Kasumi-1 (cell line): ENCODE data around the gene APOL2.
"Not testable (repeated sequence)": the region's sequence is repeated elsewhere in the genome, so short reads cannot be mapped to it uniquely, and the experiment has no call there.

Experiments used
- DNase-seq, 2 experiments: peaks; one replicate each; lab custom pipeline; 2025; lab: John Stamatoyannopoulos, UW

Gene APOL2

DNA sequence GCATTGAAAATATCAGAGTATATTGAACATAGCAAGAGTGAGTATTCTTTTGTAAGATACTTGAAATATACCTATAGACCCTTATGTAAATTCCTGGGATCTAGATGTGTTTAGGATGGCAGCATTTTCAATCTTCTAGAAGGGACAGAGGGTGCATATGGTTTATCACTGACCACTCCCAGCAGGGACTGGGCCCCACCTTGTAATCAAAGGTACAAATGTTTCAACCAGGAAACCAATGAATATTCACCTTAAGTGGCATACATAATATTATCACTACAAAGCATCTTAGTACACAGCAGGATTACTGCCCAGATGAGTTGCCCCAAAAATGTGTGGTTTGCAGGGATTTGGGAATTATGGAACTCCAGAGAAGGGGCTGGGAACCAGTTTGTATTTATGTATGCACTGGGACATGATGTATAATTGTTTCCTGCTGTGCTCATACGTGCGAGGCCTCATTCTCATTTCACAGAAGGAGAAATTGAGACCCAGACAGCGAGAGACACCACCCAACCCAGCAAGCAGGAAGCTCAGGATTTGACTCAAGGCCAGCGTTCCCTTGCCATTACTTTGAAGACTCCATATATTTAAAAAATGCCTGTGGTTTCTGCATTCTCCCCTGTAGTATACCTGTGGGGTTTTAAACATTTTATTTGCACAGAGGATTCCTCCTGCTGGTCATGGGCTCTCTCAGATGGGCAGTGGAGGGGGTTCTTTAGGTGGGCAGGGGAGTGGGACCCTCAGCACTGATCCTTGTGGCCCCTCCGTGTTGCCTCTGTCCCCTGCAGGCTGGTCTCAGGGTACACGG is 42.9 kb downstream of the APOL2 start:
- no peak for DNase-seq

DNA sequence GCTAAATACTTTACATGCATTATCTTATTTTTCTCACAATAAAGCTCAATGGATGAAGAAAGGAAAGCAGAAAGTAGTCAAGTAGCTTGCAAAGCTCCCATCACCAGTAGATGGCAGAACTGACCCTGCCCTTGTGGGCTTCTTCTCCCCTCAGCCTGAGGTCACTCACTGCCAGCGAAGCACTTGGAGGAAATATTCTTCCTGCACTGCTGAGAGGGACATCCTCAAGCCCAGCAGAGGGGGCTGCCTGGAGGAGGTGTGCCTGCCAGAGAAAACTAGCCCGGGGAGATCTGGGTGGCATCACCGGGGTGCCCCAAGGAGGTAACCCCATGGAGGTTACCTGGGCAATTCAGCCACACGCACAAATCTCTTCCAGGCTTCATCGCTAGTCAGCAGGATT is 44.4 kb downstream of the APOL2 start:
- peak; percentile 64 to 74 for DNase-seq

DNA sequence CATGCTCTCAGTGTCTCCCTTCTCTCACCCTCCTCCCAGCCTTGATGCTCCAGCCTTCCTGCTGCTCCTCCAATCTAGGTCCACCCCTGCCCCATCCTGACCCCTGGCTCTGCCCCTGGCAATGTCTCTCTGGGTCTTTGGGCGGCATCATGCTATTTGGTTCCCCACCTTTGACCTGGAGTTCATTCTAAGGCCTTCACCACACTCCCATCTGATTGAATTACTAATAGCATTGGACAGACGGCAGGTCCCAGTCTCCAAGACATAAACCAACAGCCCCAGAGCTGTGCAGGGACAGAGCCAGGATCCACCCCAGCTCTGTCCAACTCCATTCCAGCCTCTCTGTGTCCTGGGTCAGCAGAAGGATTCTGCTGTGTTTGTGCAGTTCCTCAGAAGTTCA is 44.9 kb downstream of the APOL2 start:
- no peak for DNase-seq

DNA sequence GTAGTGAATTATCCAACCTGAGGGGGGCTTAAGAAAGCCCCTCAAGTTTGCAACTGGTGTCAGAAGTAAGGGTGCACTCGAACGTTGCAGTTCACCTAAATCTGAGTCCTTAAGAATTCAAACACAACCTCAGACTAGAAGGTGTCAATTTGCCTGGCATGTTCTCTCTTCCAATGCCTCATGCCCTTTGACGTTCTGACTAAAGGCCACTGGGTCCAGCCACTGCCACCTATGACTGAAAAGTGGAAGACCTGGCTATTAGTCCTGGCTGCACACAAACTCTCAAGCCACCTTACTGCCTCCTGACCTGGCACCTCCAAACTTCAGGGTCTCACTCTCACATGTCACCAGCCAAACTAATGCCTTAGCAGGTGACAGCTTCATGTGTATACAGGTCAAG is 45.8 kb downstream of the APOL2 start:
- no peak for DNase-seq

DNA sequence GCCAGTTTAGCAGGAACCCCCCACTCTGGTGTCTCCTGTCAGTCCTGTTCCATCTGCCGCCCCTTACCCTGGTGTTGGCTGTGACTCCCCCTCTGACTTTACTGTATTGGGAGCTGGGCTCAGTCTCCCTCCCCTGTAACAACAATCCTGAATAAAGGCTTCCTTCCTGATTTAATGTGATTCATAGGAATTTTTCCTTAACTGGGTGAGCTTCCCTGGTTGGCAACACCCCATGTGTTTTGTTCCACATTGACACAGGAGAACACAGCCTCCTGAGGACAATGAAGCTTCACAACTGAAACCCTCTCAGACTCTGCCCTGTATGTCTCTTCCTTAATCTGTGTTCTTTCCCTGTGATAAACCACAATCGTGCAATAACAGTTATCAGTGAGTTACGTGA is 46.2 kb downstream of the APOL2 start:
- DNase-seq, result no peak

DNA sequence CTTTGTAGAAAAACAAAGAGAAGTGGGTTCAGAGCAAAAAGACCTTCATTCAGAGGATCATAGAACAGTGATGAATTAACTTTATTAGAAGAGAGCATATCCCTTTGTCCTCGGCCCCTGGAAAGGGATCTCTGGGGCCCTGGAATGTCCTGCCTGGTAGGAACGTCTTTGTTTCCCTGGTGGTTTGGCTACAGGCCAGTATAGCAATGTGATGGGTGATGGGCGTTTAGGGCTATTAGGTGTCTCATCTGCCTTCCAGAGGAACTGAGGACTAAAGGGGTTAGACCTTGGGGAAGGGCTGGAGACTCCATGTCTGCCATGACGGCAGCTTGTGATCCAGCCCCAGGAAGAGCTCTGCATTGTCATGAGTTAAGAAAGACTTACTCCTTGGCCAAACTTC is 46.8 kb downstream of the APOL2 start:
- DNase-seq, result no peak

DNA sequence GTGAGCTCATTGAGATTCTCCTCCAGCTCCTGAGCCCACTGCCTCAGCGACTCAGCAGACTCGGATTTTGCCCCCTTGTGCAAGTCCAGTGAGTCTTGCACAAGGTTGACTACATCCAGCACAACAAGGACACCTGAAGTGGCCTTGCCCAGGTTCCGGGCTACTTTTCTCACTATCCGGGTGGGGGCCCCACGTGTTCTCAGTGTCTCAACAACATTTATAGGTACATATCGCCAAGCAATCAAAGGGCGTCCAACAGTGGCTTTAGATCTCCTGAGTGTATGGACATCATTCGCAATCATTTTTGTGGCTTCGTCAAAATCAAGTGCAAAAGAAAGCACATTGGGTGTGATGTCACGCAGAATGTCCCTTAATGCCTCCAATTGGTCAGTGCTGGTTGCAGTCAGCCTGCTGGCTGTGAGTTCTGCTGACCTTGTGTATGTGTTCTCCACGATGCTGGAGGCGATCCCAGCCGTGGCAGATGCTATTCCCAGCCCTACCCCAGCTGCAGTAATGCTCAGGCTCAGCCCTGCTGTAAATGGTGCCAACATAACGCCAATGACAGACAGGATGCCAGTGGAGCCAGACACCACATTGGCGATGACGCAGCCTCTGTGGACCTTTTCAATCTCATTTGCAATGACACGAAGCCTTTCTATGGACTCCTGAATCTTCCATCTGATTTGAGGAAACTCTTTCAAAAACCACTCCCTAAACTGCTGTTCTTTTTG is 48.1 kb downstream of the APOL2 start:
- no peak for DNase-seq

DNA sequence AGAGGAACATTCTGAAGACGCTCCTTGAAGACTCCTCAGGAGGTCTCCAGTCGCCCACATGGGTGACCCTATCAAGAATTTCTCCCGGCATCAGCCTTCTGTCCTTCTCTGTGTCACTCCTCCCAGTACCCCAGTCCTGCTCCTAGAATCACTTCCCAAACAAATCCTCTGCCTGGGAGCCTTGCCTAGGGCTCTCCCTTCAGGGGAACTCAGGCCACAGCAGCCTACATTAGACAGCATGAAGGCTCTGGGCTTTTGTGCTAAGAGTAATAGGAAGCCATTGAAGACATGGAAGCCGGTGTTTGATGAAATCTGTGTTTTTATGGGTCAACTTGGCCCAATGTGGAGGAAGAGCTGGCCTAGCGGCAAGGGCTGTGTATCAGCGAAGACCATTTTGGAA is 51.5 kb downstream of the APOL2 start:
- not testable (repeated sequence) for DNase-seq

DNA sequence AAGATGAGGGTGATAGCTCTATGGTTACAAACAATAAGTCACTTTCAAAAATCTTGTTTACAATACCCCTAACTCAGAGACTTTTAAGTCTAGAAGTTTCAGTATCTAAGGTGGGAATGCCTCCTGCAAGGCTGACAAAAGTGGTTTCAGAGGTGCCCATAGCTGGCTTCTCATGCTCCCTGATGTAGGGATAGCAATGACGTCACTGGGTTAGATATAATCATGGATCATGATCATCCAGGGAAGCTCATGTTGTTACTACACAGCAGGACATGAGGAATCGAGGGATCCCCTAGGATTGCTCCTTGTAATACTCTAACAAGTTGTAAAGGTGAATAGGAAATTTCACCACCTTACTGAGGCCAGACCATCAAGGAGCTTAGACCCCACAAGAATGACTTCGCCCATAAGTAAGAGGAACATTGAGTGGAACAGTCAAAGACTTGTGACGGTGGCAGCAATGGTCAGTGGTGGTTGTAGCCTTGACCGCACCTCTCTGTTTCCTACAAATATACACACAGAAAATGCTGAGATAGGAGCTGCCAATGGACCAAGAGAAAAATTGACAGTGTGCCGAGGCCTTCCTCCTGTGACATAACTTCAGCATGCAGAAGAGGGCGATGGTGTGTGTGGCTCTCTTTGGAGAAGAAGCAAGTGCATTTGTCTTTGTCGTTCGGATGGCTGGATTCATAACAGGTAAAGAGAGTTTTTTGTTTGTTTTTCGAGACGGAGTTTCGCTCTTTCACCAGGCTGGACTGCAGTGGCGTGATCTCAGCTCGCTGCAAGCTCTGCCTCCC is 53.3 kb downstream of the APOL2 start:
- DNase-seq, result peak; percentile 35 to 37

DNA sequence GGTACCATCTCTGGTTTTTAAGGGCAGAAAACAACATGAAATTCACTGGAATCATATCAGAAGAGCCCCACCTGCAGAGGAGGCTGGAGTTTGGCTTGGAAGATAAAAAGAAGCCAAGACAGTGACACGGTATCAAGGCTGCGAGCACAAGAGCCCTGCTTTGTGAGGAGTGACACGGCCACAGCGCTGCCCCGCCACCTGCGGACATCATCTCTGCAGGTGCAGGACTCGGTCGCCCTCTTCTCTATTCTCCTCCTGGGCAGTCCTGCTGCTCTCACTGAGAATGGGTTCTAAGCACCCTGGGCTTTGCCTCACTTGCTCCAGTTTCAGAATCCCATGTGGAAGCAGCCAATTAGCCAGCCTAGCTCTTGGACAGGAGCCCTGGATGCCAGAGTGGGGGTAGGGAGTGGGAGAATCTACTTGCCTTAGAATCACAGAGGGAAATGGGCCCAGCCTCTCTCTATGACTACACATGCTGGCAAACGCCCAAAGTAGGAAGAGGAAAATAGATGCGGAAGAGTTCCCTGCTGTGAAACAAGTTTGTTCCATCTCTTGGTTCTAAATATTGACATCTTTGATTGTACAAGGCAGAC is 54.8 kb downstream of the APOL2 start:
- DNase-seq, result no peak

DNA sequence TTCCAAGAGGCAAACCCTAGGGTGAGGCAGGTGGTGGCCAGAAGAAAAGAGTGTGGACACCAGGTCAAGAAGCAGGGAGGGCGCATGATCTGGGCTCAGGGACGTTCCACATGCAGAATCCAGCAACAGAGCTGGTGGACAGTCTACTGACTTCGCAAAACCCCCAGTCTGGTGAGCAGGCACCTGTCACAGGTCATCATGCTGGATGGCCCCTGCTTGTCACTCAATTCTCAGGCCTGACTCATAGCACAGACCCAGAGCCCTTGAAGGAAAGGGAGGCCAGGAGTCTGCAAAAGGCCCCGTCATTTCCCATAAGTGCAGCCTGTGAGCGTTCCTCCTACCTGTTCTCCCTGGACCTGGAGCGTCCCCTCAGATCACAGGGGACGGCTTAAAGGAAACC is 55.9 kb downstream of the APOL2 start:
- DNase-seq, result no peak

DNA sequence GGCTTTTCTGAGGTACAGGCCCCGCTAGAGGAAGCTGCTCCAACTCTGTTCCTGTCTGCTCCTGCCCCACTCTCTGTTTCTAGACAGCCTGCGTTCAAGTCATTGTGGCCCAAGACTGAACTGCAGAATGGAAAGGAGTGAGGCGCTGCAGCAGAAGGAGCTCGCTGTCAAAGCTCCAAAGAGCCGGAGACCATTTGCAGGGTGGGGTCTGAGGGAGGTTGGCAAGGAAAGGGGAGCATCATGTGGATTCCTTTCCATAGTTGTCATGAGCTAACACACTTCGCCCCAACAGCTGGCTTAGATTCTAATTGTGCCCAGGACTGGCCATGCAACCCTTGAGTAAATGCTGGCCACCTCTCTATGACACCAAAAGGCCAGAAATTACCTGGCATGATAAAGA is 56.5 kb downstream of the APOL2 start:
- DNase-seq, result no peak

DNA sequence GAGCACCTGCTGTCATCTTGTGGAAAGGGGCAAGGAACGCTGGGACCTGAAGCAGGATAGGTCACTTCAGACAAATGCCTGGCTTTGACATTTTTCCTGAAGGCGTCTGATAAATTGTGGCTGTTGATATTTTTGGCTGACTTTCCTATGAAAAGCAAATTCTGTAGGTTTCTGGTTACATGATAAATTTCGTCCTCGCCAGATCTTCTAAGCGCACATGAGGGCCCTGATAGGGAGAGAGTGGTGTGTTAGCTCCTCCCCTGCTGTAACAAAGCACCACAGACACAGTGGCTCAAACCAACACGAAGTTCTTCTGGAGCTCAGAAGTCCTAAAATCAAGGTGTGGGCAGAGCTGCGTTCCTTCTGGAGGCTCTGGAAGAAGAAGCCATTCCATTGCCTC is 57.3 kb downstream of the APOL2 start:
- DNase-seq, result no peak

DNA sequence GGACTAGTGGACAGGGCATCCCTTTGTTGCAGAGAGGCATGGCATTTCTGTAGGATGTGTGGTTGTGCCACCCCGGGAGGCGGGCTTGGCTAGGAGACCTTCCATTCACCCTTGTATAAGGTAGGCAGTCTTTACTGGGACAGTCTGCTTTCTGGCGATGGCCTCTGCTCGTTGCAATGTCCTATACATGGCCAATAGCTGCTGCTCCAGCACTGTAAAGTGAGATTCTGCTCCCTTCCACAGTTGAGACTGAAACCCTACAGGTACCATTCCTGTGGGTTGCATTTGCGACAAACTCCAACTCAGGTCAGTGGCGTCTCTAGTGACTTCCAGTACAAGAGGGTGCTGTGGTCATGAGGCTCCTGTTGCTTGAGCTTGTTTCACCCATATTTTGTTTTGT is 58.4 kb downstream of the APOL2 start:
- DNase-seq, result no peak

DNA sequence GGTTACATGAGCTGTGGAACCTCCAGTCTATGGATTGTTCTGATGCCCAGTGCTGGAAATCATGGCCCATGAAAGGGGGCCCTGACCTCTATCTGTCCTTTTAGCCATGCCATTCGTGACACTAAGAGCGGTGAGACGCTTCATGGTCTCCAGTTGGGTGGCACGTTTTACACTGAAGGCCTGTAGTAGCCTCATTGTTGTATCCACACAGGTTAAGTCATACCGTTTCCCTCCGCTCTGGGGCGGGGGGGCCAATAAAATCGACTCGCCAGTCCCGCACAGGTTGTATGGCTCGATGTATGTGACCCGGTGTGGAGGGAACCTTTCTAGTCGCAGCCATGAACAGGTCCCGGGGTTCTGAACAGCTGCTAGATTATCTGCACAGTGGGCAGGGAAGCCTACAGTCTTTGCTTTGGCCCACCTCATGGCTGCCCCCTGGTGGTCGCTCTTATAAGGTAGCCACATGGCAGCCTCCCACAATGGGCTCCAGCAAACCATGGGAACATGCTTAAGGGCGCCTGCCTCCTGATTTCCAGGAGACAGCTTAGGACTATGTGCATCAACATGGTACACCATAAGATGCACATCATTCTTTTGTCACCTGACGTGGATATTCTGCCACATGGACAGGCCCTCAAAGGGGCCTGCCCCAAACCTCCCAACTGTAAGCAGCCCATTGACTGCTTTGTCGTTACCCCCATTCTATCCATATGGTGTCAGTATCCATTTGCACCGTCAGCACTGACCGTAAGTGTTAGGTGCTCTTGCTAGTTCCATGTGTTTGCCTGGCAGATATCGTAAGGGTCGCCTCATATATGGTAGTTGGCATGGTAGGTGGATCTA is 59.1 kb downstream of the APOL2 start:
- DNase-seq, result peak; percentile 48 to 77

DNA sequence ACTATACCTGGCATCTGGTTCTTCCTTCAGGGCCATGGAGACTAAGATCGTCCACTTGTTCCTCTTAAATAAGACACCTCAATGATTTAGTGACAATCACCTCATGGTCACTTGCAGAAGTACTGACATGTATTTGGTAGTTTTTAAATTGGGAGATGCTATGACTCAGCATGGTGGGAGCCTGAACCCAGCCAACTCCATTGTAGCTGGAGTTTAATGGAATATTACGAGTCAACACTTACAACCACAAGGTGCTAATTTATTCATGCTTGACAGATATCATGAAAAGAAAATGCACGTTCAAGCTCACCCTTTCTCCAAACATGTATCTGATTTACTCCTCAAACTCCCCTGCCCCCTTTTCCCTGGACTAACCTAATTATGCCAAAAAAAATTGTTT is 62.2 kb downstream of the APOL2 start:
- DNase-seq, result no peak
